GM12878 (cell line): ENCODE measurements around the gene MCFD2. TPM values are rescaled to one million over a fixed set of nuclear protein-coding genes. Genes with fewer than 3 reads are reported as not detected.

Source experiments
- ATAC-seq: fragments of 200-7000 bp; cut with Tn5 transposase; 3 replicates; pipeline ENCODE4 v1.9.1; 2020; ENCODE audit warnings: mild to moderate bottlenecking, moderate library complexity
- BruUV-seq: library from RNA; stranded (reverse); fragments of 400-500 nt; replicated peaks from 2 replicates; lab custom pipeline; 2021; lab: Mats Ljungman, UMichigan
- CTCF ChIA-PET: fragments of 300-600 bp; sonication (Branson Sonifier 250); formaldehyde crosslinking; extraction: SDS; loops from one replicate; lab custom pipeline; 2021; ENCODE audit warnings: inconsistent platforms; lab: Yijun Ruan, JAX
- POLR2A ChIA-PET: fragments of 350-600 bp; formaldehyde crosslinking; extraction: SDS; loops from one replicate; lab custom pipeline; 2021; ENCODE audit warnings: inconsistent platforms; lab: Charles Lee
- RAD21 ChIA-PET: fragments of 300-600 bp; sonication (Branson Sonifier 250); formaldehyde crosslinking; loops from one replicate; lab custom pipeline; 2023; ENCODE audit warnings: antibody characterized with exemption; ENCODE audit not compliant: unreplicated experiment; lab: Charles Lee
- SMC1A ChIA-PET: fragments of 300-600 bp; sonication (Branson Sonifier 250); formaldehyde crosslinking; loops from one replicate; lab custom pipeline; 2023; ENCODE audit not compliant: unreplicated experiment, uncharacterized antibody; lab: Charles Lee
- DNase-seq: peaks from one replicate; pipeline ENCODE4 v3.0.0-alpha.2; 2011; ENCODE audit warnings: low read depth, low spot score
- FAIRE-seq: peaks from 3 replicates; lab custom pipeline; 2011; peaks lifted over from hg19 to GRCh38; lab: Jason Lieb, UNC
- H2AFZ ChIP-seq: 2 replicates; pipeline ENCODE4 v1.6.0; 2011; ENCODE audit warnings: low read depth, low read length, control low read depth; ENCODE audit not compliant: control insufficient read depth
- H3K27ac ChIP-seq: 2 replicates; pipeline ENCODE4 v1.5.1; 2011; ENCODE audit warnings: control low read depth; ENCODE audit not compliant: control insufficient read depth, insufficient read depth
- H3K27me3 ChIP-seq, 2 experiments: replicated peaks in 1 of 2; 2 replicates each; pipeline versions ENCODE4 v1.6.0 to v1.6.1; 2011; ENCODE audit warnings: low read length in 1 of 2; ENCODE audit not compliant: control insufficient read depth in 2 of 2, insufficient read depth in 2 of 2
- H3K36me3 ChIP-seq, 2 experiments: 2 replicates each; pipeline ENCODE4 v1.5.1; 2011; ENCODE audit warnings: low read length in 1 of 2; ENCODE audit not compliant: control insufficient read depth in 2 of 2, insufficient read depth in 2 of 2
- H3K4me1 ChIP-seq: 2 replicates; pipeline ENCODE4 v1.6.1; 2011; ENCODE audit warnings: mild to moderate bottlenecking, low read length, moderate library complexity, mixed read lengths; ENCODE audit not compliant: control insufficient read depth, insufficient read depth
- H3K4me2 ChIP-seq: 2 replicates; pipeline ENCODE4 v1.6.0; 2011; ENCODE audit warnings: control low read depth; ENCODE audit not compliant: control insufficient read depth, insufficient read depth
- H3K4me3 ChIP-seq: fragments of 200-600 bp; sonication (generic); 2 replicates; pipeline ENCODE4 v1.5.1; 2016
- H3K79me2 ChIP-seq: 2 replicates; pipeline ENCODE4 v1.6.0; 2011; ENCODE audit warnings: low read length; ENCODE audit not compliant: control insufficient read depth, insufficient read depth
- H3K9ac ChIP-seq: 2 replicates; pipeline ENCODE4 v1.8.0; 2011; ENCODE audit warnings: low read length, control low read depth, mixed read lengths; ENCODE audit not compliant: control insufficient read depth, insufficient read depth
- H3K9me3 ChIP-seq: replicated peaks from 3 replicates; pipeline ENCODE4 v1.5.1; 2011; ENCODE audit warnings: mild to moderate bottlenecking, low read length; ENCODE audit not compliant: control insufficient read depth, insufficient read depth
- H4K20me1 ChIP-seq: 2 replicates; pipeline ENCODE4 v1.6.0; 2011; ENCODE audit not compliant: control insufficient read depth, insufficient read depth
- ATF7 ChIP-seq: fragments of 450-650 bp; IDR thresholded peaks from 2 replicates; pipeline ENCODE4 v1.6.1; 2016; ENCODE audit warnings: low read depth, mild to moderate bottlenecking
- CHD2 ChIP-seq: IDR thresholded peaks from 2 replicates; pipeline ENCODE4 v1.6.1; 2011; ENCODE audit warnings: low read depth, low read length, improper control_type of control experiment, borderline replicate concordance
- CHD4 ChIP-seq: fragments of 200-600 bp; sonication (generic); IDR thresholded peaks from 2 replicates; pipeline ENCODE4 v1.6.1; 2016; ENCODE audit warnings: mild to moderate bottlenecking
- KAT2A ChIP-seq: conservative IDR thresholded peaks from 2 replicates; pipeline ENCODE4 v1.6.1; 2011; ENCODE audit warnings: low read depth, low read length; ENCODE audit not compliant: control insufficient read depth
- POLR2AphosphoS2 ChIP-seq: IDR thresholded peaks from 2 replicates; pipeline ENCODE4 v1.6.1; 2011; ENCODE audit warnings: low read depth, mild to moderate bottlenecking, low read length, improper control_type of control experiment, moderate library complexity
- RELA ChIP-seq: fragments of 450-650 bp; IDR thresholded peaks from 2 replicates; pipeline ENCODE4 v1.8.0; 2014; ENCODE audit warnings: borderline replicate concordance; ENCODE audit not compliant: partially characterized antibody
- RFX5 ChIP-seq: IDR thresholded peaks from 2 replicates; pipeline ENCODE4 v1.6.1; 2011; ENCODE audit warnings: low read depth, low read length, improper control_type of control experiment
- STAT1 ChIP-seq: fragments of 450-650 bp; conservative IDR thresholded peaks from 2 replicates; pipeline ENCODE4 v1.6.1; 2014; ENCODE audit warnings: antibody characterized with exemption, mild to moderate bottlenecking
- TCF3 ChIP-seq: IDR thresholded peaks from 2 replicates; pipeline ENCODE4 v1.6.1; 2012; ENCODE audit warnings: low read depth, mild to moderate bottlenecking, low read length, borderline replicate concordance; ENCODE audit not compliant: insufficient read depth
- YBX1 ChIP-seq: fragments of 450-650 bp; IDR thresholded peaks from 2 replicates; pipeline ENCODE4 v1.6.1; 2016; ENCODE audit warnings: antibody characterized with exemption
- WGBS: methylation state at CpG from one replicate; pipeline ENCODE4 v1.1.6; 2016; ENCODE audit warnings: low lambda C conversion rate; ENCODE audit not compliant: insufficient replicate concordance, insufficient coverage; ENCODE audit errors: missing lambda C conversion rate; 5-methylcytosine and 5-hydroxymethylcytosine counted together
- in situ Hi-C: fragments of 300-500 bp; cut with MboI; formaldehyde crosslinking; loops from 9 replicates; pipeline ENCODE4 v1.14.3; 2018; ENCODE audit warnings: mixed read lengths
- intact Hi-C: fragments of 100-400 bp; cut with micrococcal nuclease; formaldehyde crosslinking; loops from one replicate; pipeline ENCODE4 v1.14.2; 2022; ENCODE audit not compliant: unreplicated experiment
- polyA plus RNA-seq, 11 experiments: library from polyadenylated mRNA; depleted of rRNA in 4 of 11; unstranded in 6 of 11; stranded (reverse) in 5 of 11; fragments of >200 nt; fragmentation: Nextera tagmentation in 4 of 11; fragmentation: Illumina TruSeq in 1 of 11; extraction: Ambion mirVana in 4 of 11; extraction: Trizol in 1 of 11; gene quantifications; 1 replicate in 1 of 11; 2 replicates in 10 of 11; pipeline versions ENCODE4 v1.2.1 to v1.2.3, GENCODE V29; 2011 to 2016; ENCODE audit warnings: inconsistent platforms in 2 of 11, missing spikeins in 2 of 11, low read depth in 1 of 11
- total RNA-seq, 4 experiments: library from RNA; depleted of rRNA in 3 of 4; stranded (reverse); fragments of >200 nt in 3 of 4; fragmentation: Illumina TruSeq in 1 of 4; extraction: Trizol in 1 of 4; gene quantifications; 2 replicates each; pipeline versions ENCODE4 v1.2.1 to v1.2.3, GENCODE V29; 2013 to 2021
- TF ChIP-seq, protein P1 (sequence below): fragments of 450-650 bp; IDR thresholded peaks from 2 replicates; pipeline ENCODE4 v1.6.1; 2017; ENCODE audit warnings: antibody characterized with exemption, mild to moderate bottlenecking, moderate library complexity
- TF ChIP-seq, protein P2 (sequence below): fragments of 450-650 bp; formaldehyde crosslinking; IDR thresholded peaks from 2 replicates; pipeline ENCODE4 v1.4.0; 2020; ENCODE audit warnings: mild to moderate bottlenecking, moderate library complexity

The MCFD2 gene
- total and polyA plus RNA-seq, 10 of the 15 experiments (the other 5 are each of a cell fraction or from before 2014, with no cell fraction given): 35.0 to 57.3 (median 40.3) TPM

DNA sequence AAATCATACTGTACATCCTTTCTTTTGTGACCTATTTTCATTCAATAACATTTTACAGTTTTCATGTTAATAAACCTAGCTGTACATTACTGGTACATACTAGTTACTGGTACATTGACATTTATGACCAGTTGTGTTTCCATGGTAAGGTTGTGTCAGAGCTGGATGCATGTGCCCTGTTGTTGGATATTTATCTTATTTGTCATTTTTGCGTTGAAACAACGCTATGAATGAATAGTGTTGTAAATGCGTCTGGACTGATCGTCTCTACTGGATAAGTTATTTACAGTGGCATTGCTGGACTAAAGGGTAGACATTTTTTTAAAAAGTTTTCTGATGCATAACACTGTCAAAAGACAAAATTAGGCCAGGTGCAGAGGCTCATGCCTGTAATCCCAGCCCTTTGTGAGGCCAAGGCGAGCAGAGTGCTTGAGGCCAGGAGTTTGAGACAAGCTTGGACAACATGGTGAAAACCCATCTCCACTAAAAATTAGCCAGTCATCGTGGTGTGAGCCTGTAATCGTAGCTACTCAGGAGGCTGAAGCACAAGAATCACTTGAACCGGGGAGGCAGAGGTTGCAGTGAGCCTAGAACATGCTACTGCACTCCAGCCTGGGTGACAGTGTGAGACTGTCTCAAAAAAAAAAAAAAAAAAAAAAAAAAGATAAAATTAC, 40.2 kb downstream of the MCFD2 start (continued):
- TF ChIP-seq, protein P1, sequence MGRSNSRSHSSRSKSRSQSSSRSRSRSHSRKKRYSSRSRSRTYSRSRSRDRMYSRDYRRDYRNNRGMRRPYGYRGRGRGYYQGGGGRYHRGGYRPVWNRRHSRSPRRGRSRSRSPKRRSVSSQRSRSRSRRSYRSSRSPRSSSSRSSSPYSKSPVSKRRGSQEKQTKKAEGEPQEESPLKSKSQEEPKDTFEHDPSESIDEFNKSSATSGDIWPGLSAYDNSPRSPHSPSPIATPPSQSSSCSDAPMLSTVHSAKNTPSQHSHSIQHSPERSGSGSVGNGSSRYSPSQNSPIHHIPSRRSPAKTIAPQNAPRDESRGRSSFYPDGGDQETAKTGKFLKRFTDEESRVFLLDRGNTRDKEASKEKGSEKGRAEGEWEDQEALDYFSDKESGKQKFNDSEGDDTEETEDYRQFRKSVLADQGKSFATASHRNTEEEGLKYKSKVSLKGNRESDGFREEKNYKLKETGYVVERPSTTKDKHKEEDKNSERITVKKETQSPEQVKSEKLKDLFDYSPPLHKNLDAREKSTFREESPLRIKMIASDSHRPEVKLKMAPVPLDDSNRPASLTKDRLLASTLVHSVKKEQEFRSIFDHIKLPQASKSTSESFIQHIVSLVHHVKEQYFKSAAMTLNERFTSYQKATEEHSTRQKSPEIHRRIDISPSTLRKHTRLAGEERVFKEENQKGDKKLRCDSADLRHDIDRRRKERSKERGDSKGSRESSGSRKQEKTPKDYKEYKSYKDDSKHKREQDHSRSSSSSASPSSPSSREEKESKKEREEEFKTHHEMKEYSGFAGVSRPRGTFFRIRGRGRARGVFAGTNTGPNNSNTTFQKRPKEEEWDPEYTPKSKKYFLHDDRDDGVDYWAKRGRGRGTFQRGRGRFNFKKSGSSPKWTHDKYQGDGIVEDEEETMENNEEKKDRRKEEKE: no peak
- no peak for TF ChIP-seq RELA
- no peak for TF ChIP-seq CHD4
- TF ChIP-seq CHD2: no peak
- no peak for TF ChIP-seq YBX1
- TF ChIP-seq KAT2A: no peak
- no peak for TF ChIP-seq ATF7
- TF ChIP-seq, all 136 proteins: peak for 0

DNA sequence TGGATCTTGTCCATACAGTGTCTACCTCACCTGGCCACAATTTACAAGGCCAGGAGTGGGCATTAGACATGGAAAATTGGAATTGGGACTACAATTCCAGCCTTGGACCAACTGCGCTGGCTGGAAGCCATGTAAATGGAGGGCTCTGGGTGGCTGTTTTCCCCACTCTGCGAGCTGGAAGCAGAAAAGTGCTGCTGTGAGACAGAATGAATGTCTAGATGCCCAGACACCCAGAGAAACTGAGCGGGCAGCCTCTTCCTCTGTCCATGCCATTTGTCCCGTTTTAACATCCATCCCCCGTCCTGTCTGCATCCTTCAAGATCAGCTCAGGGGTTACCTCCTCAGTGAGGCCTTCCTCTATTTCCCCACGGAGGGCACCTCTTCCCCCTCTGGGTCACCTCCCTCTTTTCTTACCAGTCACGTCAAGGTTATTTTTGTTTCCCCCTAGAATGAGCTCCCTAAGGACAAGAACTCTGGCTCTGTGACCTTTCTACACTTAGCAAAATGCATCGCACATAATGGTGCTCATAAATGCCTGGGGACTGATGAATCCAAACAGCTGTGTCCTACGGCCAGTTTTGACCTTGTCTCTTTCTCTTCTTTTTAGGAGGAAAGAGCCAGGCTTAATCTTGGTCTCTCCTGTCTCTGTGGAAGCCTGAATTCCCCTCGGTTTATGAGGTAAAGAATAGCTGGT, 41.2 kb downstream of the MCFD2 start:
- ChIA-PET POLR2A (interaction anchor here (1.0 kb wide), 1 partner anchor 16 kb away, joined by 3 read pairs; no protein-coding TSS in a partner anchor), CTCF (no interaction called here), SMC1A (interaction anchor here (0.6 to 0.7 kb wide), 3 partner anchors 20 to 162 kb away, joined by 3 to 4 read pairs (median 3); no protein-coding TSS in a partner anchor), RAD21 (interaction anchor here (0.8 kb wide), 1 partner anchor 853 kb away, joined by 3 read pairs; no protein-coding TSS in a partner anchor)
- Histone ChIP-seq H3K4me2 (no peak overlapping the region), H3K4me1 (peaks cover 6% of the 10 kb centered on the region), H2AFZ (no peak overlapping the region), H4K20me1 (no peaks in the 10 kb centered on the region), H3K27ac (no peak overlapping the region), H3K9ac (no peak overlapping the region), H3K36me3 (no peaks in the 10 kb centered on the region), H3K4me3 (no peak overlapping the region), H3K27me3 (peaks cover 2 to 5% of the 10 kb centered on the region in 2 experiments; a peak in 3 of 4 replicates), H3K9me3 (no peaks in the 10 kb centered on the region; the same call in 2 of the 3 replicates), H3K79me2 (no peaks in the 10 kb centered on the region)
- ATAC-seq (no peak), FAIRE-seq (no peak), DNase-seq (no peak)
- WGBS: 23% methylated on average over 10 of the region's 10 CpGs
- BruUV-seq: no TSS peak
- intact Hi-C loops (no loop called here), in situ Hi-C loops (no loop called here)
- TF ChIP-seq, protein P2, sequence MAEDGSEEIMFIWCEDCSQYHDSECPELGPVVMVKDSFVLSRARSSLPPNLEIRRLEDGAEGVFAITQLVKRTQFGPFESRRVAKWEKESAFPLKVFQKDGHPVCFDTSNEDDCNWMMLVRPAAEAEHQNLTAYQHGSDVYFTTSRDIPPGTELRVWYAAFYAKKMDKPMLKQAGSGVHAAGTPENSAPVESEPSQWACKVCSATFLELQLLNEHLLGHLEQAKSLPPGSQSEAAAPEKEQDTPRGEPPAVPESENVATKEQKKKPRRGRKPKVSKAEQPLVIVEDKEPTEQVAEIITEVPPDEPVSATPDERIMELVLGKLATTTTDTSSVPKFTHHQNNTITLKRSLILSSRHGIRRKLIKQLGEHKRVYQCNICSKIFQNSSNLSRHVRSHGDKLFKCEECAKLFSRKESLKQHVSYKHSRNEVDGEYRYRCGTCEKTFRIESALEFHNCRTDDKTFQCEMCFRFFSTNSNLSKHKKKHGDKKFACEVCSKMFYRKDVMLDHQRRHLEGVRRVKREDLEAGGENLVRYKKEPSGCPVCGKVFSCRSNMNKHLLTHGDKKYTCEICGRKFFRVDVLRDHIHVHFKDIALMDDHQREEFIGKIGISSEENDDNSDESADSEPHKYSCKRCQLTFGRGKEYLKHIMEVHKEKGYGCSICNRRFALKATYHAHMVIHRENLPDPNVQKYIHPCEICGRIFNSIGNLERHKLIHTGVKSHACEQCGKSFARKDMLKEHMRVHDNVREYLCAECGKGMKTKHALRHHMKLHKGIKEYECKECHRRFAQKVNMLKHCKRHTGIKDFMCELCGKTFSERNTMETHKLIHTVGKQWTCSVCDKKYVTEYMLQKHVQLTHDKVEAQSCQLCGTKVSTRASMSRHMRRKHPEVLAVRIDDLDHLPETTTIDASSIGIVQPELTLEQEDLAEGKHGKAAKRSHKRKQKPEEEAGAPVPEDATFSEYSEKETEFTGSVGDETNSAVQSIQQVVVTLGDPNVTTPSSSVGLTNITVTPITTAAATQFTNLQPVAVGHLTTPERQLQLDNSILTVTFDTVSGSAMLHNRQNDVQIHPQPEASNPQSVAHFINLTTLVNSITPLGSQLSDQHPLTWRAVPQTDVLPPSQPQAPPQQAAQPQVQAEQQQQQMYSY (CRISPR knock-in tag): no peak
- TF ChIP-seq CHD2: no peak
- no peak for TF ChIP-seq STAT1
- no peak for TF ChIP-seq RFX5
- no peak for TF ChIP-seq TCF3
- TF ChIP-seq POLR2AphosphoS2: no peak
